IgD-negative memory B cell (primary cell): ENCODE results near the gene FOXK2. TPM values are rescaled to one million over a fixed set of nuclear protein-coding genes. Genes with fewer than 3 reads are reported as not detected.
A peak's percentile ranks its signal among the peaks of the same experiment; 100 is the strongest.
"Not testable (repeated sequence)": the region's sequence is repeated elsewhere in the genome, so short reads cannot be mapped to it uniquely, and the experiment has no call there.

Experiments used
- H3K27ac Mint-ChIP-seq, 3 donors: one replicate each; pipeline ENCODE4 v1.8.0; 2020 to 2022; ENCODE audit warnings: mild to moderate bottlenecking in 3 of 3, mixed read lengths in 3 of 3, moderate library complexity in 1 of 3
- H3K27me3 Mint-ChIP-seq: one replicate; pipeline ENCODE4 v1.8.0; 2021; ENCODE audit warnings: mixed read lengths
- H3K36me3 Mint-ChIP-seq: one replicate; pipeline ENCODE4 v1.8.0; 2020; ENCODE audit warnings: mild to moderate bottlenecking, mixed read lengths
- H3K4me1 Mint-ChIP-seq, 3 donors: one replicate each; pipeline ENCODE4 v1.8.0; 2020 to 2022; ENCODE audit warnings: mixed read lengths in 3 of 3, mild to moderate bottlenecking in 1 of 3
- H3K4me3 Mint-ChIP-seq, 4 donors: one replicate each; pipeline ENCODE4 v1.8.0; 2020 to 2022; ENCODE audit warnings: mild to moderate bottlenecking in 4 of 4, mixed read lengths in 4 of 4, moderate library complexity in 3 of 4
- H3K9me3 Mint-ChIP-seq, 3 donors: one replicate each; pipeline ENCODE4 v1.8.0; 2020 to 2021; ENCODE audit warnings: mixed read lengths in 3 of 3, mild to moderate bottlenecking in 1 of 3
- polyA plus RNA-seq: library from polyadenylated mRNA; unstranded; fragments of 300-500 nt; fragmentation: Illumina TruSeq; gene quantifications from one replicate; pipeline ENCODE4 v1.2.3, GENCODE V29; 2021

Gene FOXK2
- polyA plus RNA-seq, 1 donor from 2014 or later = 5.8 TPM

- Mint-ChIP-seq H3K27me3 (no peaks in the 10 kb centered on the region), H3K27ac (no peak overlapping the region), H3K4me1 (peaks cover 10 to 14% (median 12%) of the 10 kb centered on the region in 3 donors), H3K4me3 (no peak overlapping the region), H3K9me3 (peaks cover 0 to 3% (median 1%) of the 10 kb centered on the region in 3 donors), H3K36me3 (no peaks in the 10 kb centered on the region)
Observed at GRCh38 chr17:82505296-82505695, 14.2 kb upstream of the FOXK2 start.

GRCh38 chr17:82506402-82506801 lies 13.1 kb upstream of the FOXK2 start:
- Mint-ChIP-seq H3K4me3 (peak overlapping the region; percentile 8 to 87 (median 65)), H3K27ac (peak overlapping the region; percentile 54 to 93 (median 88)), H3K4me1 (peaks cover 10 to 14% (median 12%) of the 10 kb centered on the region in 3 donors)
- not testable (repeated sequence) for H3K9me3 Mint-ChIP-seq, H3K27me3 Mint-ChIP-seq, H3K36me3 Mint-ChIP-seq

- Mint-ChIP-seq H3K27ac (peak overlapping the region in 2 of 3 donors; percentile 49 to 91), H3K36me3 (no peaks in the 10 kb centered on the region), H3K27me3 (no peaks in the 10 kb centered on the region), H3K4me1 (peaks cover 10 to 12% (median 12%) of the 10 kb centered on the region in 3 donors), H3K4me3 (peak overlapping the region in 2 of 4 donors; percentile 39 to 77), H3K9me3 (peaks cover 0 to 3% (median 1%) of the 10 kb centered on the region in 3 donors)
Observed at GRCh38 chr17:82507631-82508175, 11.8 kb upstream of the FOXK2 start.

GRCh38 chr17:82511642-82512041 lies 7.9 kb upstream of the FOXK2 start:
- not testable (repeated sequence) for H3K36me3 Mint-ChIP-seq, H3K9me3 Mint-ChIP-seq, H3K27ac Mint-ChIP-seq, H3K27me3 Mint-ChIP-seq
- H3K4me3 Mint-ChIP-seq = peak overlapping the region in 1 of 4 donors; percentile 56
- peaks cover 6 to 12% (median 6%) of the 10 kb centered on the region in 3 donors for H3K4me1 Mint-ChIP-seq

- H3K27me3 Mint-ChIP-seq, H3K4me3 Mint-ChIP-seq, H3K9me3 Mint-ChIP-seq, H3K36me3 Mint-ChIP-seq, H3K27ac Mint-ChIP-seq, H3K4me1 Mint-ChIP-seq: not testable (repeated sequence)
Observed at GRCh38 chr17:82513864-82514263, 5.7 kb upstream of the FOXK2 start.

GRCh38 chr17:82517230-82517865 lies 2.2 kb upstream of the FOXK2 start:
- H3K4me3 Mint-ChIP-seq = peak overlapping the region in 1 of 4 donors; percentile 65
- peak overlapping the region in 1 of 3 donors; percentile 57 for H3K27ac Mint-ChIP-seq
- peaks cover 8 to 12% (median 10%) of the 10 kb centered on the region in 3 donors for H3K4me1 Mint-ChIP-seq
- H3K9me3 Mint-ChIP-seq = no peaks in the 10 kb centered on the region
- H3K27me3 Mint-ChIP-seq = no peaks in the 10 kb centered on the region
- no peaks in the 10 kb centered on the region for H3K36me3 Mint-ChIP-seq

GRCh38 chr17:82519971-82520903 lies 705 bp downstream of the FOXK2 start:
- Mint-ChIP-seq H3K27ac (peak overlapping the region; percentile 63 to 91 (median 70)), H3K4me1 (peaks cover 7 to 27% (median 21%) of the 10 kb centered on the region in 3 donors), H3K36me3 (no peaks in the 10 kb centered on the region), H3K27me3 (no peaks in the 10 kb centered on the region), H3K4me3 (peak overlapping the region; percentile 81 to 96 (median 94)), H3K9me3 (no peaks in the 10 kb centered on the region)

GRCh38 chr17:82524540-82524939 lies 5.0 kb downstream of the FOXK2 start:
- H3K36me3 Mint-ChIP-seq = no peaks in the 10 kb centered on the region
- peak overlapping the region in 1 of 4 donors; percentile 63 for H3K4me3 Mint-ChIP-seq
- H3K27me3 Mint-ChIP-seq = no peaks in the 10 kb centered on the region
- peaks cover 30 to 48% (median 44%) of the 10 kb centered on the region in 3 donors for H3K4me1 Mint-ChIP-seq
- no peaks in the 10 kb centered on the region for H3K9me3 Mint-ChIP-seq
- H3K27ac Mint-ChIP-seq = no peak overlapping the region

GRCh38 chr17:82525712-82526111 lies 6.2 kb downstream of the FOXK2 start:
- H3K4me1 Mint-ChIP-seq = peaks cover 35 to 49% (median 46%) of the 10 kb centered on the region in 3 donors
- no peaks in the 10 kb centered on the region for H3K9me3 Mint-ChIP-seq
- peak overlapping the region in 1 of 4 donors; percentile 69 for H3K4me3 Mint-ChIP-seq
- no peaks in the 10 kb centered on the region for H3K27me3 Mint-ChIP-seq
- H3K27ac Mint-ChIP-seq = peak overlapping the region in 2 of 3 donors; percentile 36 to 71
- no peaks in the 10 kb centered on the region for H3K36me3 Mint-ChIP-seq

GRCh38 chr17:82527898-82528297 lies 8.4 kb downstream of the FOXK2 start:
- H3K36me3 Mint-ChIP-seq = peaks cover 3% of the 10 kb centered on the region
- H3K4me3 Mint-ChIP-seq = peak overlapping the region in 2 of 4 donors; percentile 25 to 57
- H3K9me3 Mint-ChIP-seq = no peaks in the 10 kb centered on the region
- no peaks in the 10 kb centered on the region for H3K27me3 Mint-ChIP-seq
- peaks cover 40 to 46% (median 46%) of the 10 kb centered on the region in 3 donors for H3K4me1 Mint-ChIP-seq
- H3K27ac Mint-ChIP-seq = peak overlapping the region in 1 of 3 donors; percentile 5

- Mint-ChIP-seq H3K9me3 (no peaks in the 10 kb centered on the region), H3K4me1 (peaks cover 39 to 43% (median 42%) of the 10 kb centered on the region in 3 donors), H3K36me3 (peaks cover 3% of the 10 kb centered on the region), H3K27me3 (no peaks in the 10 kb centered on the region), H3K27ac (peak overlapping the region in 2 of 3 donors; percentile 5 to 64), H3K4me3 (peak overlapping the region in 1 of 4 donors; percentile 27)
Observed at GRCh38 chr17:82528484-82529265, 9.1 kb downstream of the FOXK2 start.

- Mint-ChIP-seq H3K4me3 (no peak overlapping the region), H3K27ac (no peak overlapping the region), H3K9me3 (no peaks in the 10 kb centered on the region), H3K36me3 (peaks cover 3% of the 10 kb centered on the region), H3K27me3 (no peaks in the 10 kb centered on the region), H3K4me1 (peaks cover 44 to 49% (median 45%) of the 10 kb centered on the region in 3 donors)
Observed at GRCh38 chr17:82529914-82530300, 10.4 kb downstream of the FOXK2 start.

- H3K27ac Mint-ChIP-seq = no peak overlapping the region
- H3K4me1 Mint-ChIP-seq = peaks cover 44 to 45% (median 44%) of the 10 kb centered on the region in 3 donors
- no peaks in the 10 kb centered on the region for H3K27me3 Mint-ChIP-seq
- peak overlapping the region in 1 of 4 donors; percentile 80 for H3K4me3 Mint-ChIP-seq
- no peaks in the 10 kb centered on the region for H3K9me3 Mint-ChIP-seq
- peaks cover 3% of the 10 kb centered on the region for H3K36me3 Mint-ChIP-seq
Observed at GRCh38 chr17:82531431-82531881, 11.9 kb downstream of the FOXK2 start.

- Mint-ChIP-seq H3K27me3 (no peaks in the 10 kb centered on the region), H3K4me1 (peaks cover 37 to 42% (median 37%) of the 10 kb centered on the region in 3 donors), H3K4me3 (no peak overlapping the region), H3K36me3 (peaks cover 5% of the 10 kb centered on the region), H3K9me3 (no peaks in the 10 kb centered on the region), H3K27ac (no peak overlapping the region)
Observed at GRCh38 chr17:82534401-82534812, 14.9 kb downstream of the FOXK2 start.
